ENCODE data around the gene TNIK. TPM values are rescaled to one million over a fixed set of nuclear protein-coding genes. Genes with fewer than 3 reads are reported as not detected.

The TNIK gene
- total and polyA plus RNA-seq, 2 of the 4 experiments (the other 2 are of a cell fraction): 3.4 to 6.3 TPM

- Histone ChIP-seq H3K4me2 (ENCODE audit: low read depth, low read length) (no peak overlapping the region), H2AK5ac (ENCODE audit: low read depth, low read length) (no peak overlapping the region), H3K18ac (ENCODE audit: low read depth, low read length) (no peak overlapping the region), H2AK9ac (replicated peaks; ENCODE audit: low read depth, low read length, poor library complexity) (no peak overlapping the region), H3K4me1 (ENCODE audit: control insufficient read depth, insufficient read depth, low read length) (peaks cover 8% of the 10 kb centered on the region), H2BK120ac (ENCODE audit: low read depth, low read length) (no peak overlapping the region), H4K8ac (ENCODE audit: low read depth in 2 of 2, low read length in 2 of 2) (no peak overlapping the region), H3K9me3 (ENCODE audit: control insufficient read depth, insufficient read depth, low read length) (no peaks in the 10 kb centered on the region), H3K27ac (ENCODE audit: insufficient read depth, low read length) (no peak overlapping the region), H2BK5ac (ENCODE audit: low read depth, low read length, poor library complexity, severe bottlenecking) (no peak overlapping the region), H4K5ac (ENCODE audit: low read depth, low read length) (no peak overlapping the region), H3K23ac (ENCODE audit: low read depth, low read length) (no peak overlapping the region), H3K14ac (replicated peaks; ENCODE audit: low read depth, low read length) (no peak overlapping the region), H2AFZ (replicated peaks; ENCODE audit: low read length, poor library complexity) (no peak overlapping the region), H3K9me1 (ENCODE audit: insufficient read depth, low read length) (peaks cover 5% of the 10 kb centered on the region; the same call in 1 of the 2 replicates), H3K36me3 (ENCODE audit: control insufficient read depth, insufficient read depth, low read length) (no peaks in the 10 kb centered on the region), H3K4ac (ENCODE audit: low read depth, low read length) (no peak overlapping the region), H4K91ac (ENCODE audit: insufficient read depth, low read depth, low read length) (no peak overlapping the region), H3K79me1 (ENCODE audit: low read depth in 1 of 2, low read length in 2 of 2) (no peaks in the 10 kb centered on the region), H3K4me3 (ENCODE audit: insufficient read depth, low read depth, low read length) (no peak overlapping the region), H2BK15ac (ENCODE audit: low read depth, low read length) (no peak overlapping the region), H3K27me3 (ENCODE audit: control insufficient read depth, insufficient read depth, low read length) (no peaks in the 10 kb centered on the region), H3K9ac (ENCODE audit: low read depth, low read length) (no peak overlapping the region), H4K20me1 (ENCODE audit: insufficient read depth, low read length) (no peaks in the 10 kb centered on the region), H3K56ac (ENCODE audit: extremely low read depth, insufficient read depth, low read length) (no peak overlapping the region), H2BK20ac (ENCODE audit: low read depth, low read length) (no peak overlapping the region)
- POLR2A ChIA-PET (ENCODE audit: unreplicated experiment): no interaction called here
- BruUV-seq (replicated peaks): no TSS peak
- dilution Hi-C loops (cut with HindIII; ENCODE audit: low sequenced_read_pairs, unreplicated experiment) (no loop called here), in situ Hi-C loops (cut with MboI; ENCODE audit: low sequenced_read_pairs) (no loop called here), intact Hi-C loops (cut with micrococcal nuclease) (no loop called here)
- WGBS, 2 experiments (ENCODE audit: extremely low coverage in 2 of 2, insufficient read length in 1 of 2): no CpG with 5 or more reads among the region's 1 CpG
- DNase-seq (peak; percentile 62), ATAC-seq (ENCODE audit: low read depth) (no peak; the same call in 1 of the 2 replicates)
- TF ChIP-seq CEBPB (IDR thresholded peaks at IDR 0.05; ENCODE audit: low read depth, low read length) (peak; percentile 47; the same call in 1 of the 2 replicates), MAZ (IDR thresholded peaks at IDR 0.05; ENCODE audit: borderline replicate concordance, low read depth, low read length) (no peak), ELK1 (IDR thresholded peaks at IDR 0.05; ENCODE audit: borderline replicate concordance, low read depth, low read length) (no peak), RCOR1 (IDR thresholded peaks at IDR 0.05; ENCODE audit: insufficient replicate concordance, low read length) (no peak)
- CTCF ChIA-PET: no interaction called here
These were observed 402.1 kb downstream of the TNIK start for GRCh38 chr3:171058058-171058457.

Measured in IMR-90 (cell line).